NCI-H2196 (cell line): ENCODE results near the gene SMCHD1.
A peak's percentile ranks its signal among the peaks of the same experiment; 100 is the strongest.
"Not testable (repeated sequence)": the region's sequence is repeated elsewhere in the genome, so short reads cannot be mapped to it uniquely, and the experiment has no call there.

Experiments
- DNase-seq: peaks from one replicate; lab custom pipeline; 2025; ENCODE audit not compliant: unreplicated experiment; lab: John Stamatoyannopoulos, UW

The SMCHD1 gene

DNA sequence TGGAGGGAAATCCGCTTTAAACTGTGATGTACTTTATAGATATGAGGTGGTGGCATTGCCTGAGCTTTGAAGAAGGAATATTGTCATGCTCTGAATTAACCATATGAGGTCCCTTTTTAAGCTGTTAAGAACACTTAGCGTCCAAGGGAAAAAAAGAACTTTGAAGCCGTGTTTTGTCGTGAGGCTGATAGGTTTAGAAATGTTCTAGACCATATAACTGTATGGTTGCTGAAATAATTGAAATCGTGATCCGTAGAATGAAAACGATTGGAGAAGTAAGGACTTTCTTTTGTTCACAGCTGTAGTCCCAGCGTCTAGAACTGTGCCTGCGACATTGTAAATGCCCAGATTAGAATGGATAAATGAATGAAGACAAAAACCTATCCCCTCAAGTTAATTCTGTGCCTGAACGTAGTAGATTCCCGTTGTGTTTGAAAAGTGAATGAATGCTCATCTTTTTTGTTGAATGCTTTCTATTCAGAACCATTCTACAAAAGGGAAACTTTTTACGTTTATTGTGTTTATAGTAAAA, 1.5 kb downstream of the SMCHD1 start:
- DNase-seq = no peak

DNA sequence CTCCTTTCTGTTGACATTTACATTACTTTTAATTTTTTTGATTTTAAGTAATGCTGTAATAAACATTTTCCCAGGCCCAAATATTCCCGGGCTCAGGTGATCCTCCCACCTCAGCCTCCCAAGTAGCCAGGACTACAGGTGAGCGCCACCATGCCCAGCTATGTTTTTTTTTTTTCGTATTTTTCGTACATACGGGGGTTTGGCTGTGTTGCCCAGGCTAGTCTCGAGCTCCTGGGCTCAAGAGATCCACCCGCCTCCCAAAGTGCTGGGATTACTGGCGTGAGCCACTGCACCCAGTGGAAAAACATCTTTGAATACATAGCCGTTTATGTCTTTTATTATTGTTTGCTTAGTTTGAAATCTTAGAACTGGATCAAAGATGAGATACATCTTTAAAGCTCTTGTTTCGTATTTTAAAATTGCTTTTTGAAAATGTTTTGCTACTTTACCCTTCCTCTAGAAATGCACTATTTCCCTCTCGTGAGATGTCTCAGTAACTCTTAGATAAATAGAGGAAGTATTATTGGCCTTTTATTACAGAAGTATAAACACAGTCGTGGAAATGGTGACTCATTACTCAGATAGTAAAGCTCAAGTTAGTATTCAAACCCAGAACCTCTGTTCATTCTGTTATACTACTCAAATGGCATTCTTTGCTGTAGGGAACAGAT, 2.4 kb downstream of the SMCHD1 start:
- DNase-seq = peak; percentile 66

DNA sequence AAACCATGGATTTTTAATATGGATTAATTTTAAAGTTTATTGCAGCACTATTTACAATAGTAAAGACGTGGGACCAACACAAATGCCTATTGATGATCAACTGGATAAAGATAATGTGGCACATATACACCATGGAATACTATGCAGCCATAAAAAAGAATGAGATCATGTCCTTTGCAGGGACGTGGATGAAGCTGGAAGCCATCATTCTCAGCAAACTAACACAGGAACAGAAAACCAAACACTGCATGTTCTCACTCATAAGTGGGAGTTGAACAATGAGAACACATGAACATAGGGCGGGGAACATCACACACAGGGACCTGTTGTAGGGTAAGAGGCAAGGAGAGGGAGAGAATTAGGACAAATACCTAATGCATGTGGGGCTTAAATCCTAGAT, 5.3 kb downstream of the SMCHD1 start:
- DNase-seq = not testable (repeated sequence)

DNA sequence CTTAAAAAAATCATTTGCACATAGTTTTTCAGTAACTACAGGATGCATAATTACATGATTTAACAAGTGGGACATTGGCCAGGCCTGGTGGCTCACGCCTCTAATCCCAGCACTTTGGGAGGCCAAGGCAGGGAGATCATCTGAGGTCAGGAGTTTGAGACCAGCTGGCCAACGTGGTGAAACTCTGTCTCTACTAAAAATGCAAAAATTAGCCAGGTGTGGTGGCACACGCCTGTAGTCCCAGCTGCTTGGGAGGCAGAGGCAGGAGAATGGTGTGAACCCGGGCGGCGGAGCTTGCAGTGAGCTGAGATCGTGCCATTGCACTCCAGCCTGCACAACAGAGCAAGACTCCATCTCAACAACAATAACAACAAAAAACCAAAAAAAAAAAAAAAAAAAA, 6.8 kb downstream of the SMCHD1 start:
- DNase-seq = not testable (repeated sequence)

GRCh38 chr18:2662990-2663389, 7.5 kb downstream of the SMCHD1 start:
- DNase-seq = no peak

- DNase-seq = no peak
These were observed 16.9 kb downstream of the SMCHD1 start for GRCh38 chr18:2672410-2672809.

DNA sequence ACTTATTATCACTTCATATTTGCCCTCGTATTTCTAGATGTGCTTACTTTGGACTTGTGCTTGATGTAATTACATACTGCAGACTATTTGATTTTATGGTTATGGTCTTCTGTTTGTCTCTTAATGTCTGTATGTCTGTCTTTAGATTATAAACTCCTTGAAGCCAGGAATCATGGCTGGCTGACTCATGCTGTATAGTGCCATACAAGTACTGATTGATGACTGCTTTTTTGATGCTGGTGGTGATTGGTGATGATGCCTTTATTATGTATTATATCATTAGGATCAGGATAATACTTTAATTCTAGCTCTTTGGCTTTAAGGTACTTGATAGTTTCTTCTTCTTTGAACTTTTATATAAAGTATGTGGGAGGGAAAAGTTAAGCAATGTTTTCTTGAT, 17.3 kb downstream of the SMCHD1 start:
- no peak for DNase-seq

DNA sequence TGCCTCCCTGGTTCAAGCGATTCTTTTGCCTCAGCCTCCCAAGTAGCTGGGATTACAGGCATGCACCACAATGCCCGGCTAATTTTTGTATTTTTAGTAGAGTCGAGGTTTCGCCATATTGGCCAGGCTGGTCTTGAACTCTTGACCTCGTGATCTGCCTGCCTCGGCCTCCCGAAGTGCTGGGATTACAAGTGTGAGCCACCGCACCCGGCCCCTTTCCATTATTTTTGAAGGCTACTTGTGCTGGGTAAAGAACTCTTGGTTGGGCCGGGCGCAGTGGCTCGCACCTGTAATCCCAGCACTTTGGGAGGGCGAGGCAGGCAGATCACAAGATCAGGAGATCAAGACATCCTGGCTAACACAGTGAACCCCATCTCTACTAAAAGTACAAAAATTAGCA, 23.4 kb downstream of the SMCHD1 start:
- DNase-seq = not testable (repeated sequence)

DNA sequence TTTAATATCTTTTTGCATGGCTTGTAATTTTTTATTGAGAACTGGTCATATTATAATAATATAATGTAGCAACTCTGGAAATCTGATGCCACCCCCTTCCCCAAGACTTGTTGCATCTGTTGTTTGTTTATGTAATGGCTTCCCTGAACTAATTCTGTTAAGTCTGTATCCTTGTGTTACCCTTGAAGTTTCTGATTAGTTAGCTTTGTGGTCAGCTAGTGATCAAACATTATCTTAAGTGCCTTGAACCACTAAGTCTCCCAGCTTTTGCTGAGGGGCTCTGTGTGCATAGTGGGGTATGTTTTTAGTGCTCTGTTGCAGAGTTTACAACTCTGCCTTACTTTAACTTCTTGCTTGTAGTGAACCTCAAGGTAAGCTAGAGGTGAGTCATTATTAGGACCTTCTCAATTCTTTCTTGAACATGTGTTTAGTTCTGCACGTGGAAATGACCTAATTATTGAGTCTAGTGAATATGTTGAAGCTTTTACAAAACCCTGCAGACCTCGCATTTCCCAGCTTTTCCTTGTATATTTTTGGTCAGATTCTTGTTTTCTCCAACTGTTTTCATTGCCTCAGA, 24.8 kb downstream of the SMCHD1 start:
- no peak for DNase-seq

GRCh38 chr18:2681993-2682603, 26.6 kb downstream of the SMCHD1 start:
- DNase-seq = no peak

GRCh38 chr18:2683055-2683454, 27.5 kb downstream of the SMCHD1 start:
- no peak for DNase-seq

DNA sequence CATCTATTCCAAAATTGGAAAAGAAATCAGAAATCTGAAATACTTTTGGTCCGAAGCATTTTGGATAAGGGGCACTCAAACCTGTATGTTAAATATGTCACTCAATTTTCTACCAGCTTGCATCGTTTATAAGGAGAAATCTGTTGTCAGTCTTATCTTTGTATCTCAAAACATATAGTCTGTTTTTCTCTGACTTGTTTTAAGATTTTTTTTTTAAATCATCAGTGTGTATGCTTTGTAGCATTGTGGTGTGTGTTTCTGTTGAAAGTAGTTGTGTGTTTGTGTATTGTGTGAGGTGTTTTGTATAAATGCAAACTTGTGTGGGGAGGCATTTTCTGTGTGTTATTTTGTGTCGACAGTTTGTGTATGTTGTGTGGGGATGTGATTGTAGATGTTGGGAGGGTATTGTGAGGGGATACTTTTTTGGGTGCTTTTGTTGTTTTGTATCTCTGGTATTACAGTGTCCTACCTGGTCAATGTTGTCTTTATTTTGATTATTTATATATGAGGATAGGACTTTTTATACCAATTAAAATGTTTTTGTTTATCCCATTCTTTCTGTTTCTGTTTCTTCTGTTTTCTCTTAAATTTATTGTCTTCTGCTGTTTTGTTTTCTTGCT, 30.9 kb downstream of the SMCHD1 start:
- DNase-seq = no peak

DNA sequence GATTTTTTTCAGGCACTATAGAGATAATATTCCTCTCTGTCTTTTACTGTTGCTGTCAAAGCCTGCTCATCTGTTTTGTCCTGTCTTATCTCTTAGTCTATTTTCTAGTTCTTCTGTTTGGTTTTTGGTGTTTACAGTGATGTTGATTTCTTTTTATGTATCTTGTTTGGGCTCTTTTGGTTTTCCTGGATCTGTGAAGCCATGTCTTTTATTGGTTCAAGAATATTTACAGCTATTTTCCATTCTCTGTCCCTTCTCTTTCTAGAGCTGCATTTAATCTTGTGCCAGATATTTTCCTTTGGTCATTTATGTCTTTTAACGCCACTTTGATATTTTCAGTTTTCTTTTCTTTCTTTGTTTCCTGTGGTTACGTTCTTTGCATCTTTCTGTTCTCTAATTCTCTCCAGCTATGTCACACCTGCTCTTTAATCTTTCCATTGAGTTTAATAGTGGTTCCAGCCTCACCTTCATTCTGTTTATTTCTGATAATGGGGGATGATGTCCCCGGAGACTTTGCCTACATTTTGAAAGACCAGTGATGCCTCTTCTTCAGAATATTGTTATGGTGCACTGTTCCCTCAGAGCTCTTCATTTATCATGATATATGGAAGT, 32.0 kb downstream of the SMCHD1 start:
- no peak for DNase-seq

DNA sequence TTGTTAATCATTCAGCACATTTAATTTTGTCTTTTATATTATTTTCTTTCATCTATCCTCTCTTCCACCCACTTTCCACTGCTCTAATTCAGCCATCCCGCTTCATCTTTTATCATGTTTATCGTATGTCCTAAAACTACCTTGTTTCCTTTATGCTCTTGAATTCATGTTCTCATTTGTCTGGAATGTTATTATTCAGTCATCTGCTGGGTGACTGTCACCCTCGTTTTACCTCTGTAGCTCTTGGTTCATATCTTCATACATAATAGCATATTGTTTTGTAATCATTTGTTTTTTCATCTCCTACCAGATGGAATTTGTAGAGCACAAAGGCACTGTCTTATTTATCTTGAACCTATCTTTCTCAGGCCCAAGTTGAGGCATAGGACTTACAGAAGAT, 37.0 kb downstream of the SMCHD1 start:
- DNase-seq = no peak

DNA sequence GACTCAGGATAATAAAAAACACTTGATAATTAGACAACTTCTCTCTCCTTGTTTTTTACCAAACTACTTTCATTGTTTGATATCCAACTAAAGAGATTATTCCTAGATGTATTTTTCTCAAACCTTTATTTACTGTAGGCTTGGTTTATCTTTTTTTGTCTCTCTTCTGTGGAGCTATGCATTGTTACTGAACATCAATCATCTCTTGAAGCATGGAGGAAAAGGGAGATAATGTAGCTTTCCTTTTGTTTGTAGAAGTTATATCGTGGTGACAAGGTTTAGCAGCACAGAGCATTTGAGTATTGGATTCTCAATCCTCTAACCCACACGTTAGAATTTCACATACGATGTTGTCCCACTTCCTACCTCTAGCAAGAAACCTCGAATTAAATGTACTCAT, 41.7 kb downstream of the SMCHD1 start:
- DNase-seq = no peak

- no peak for DNase-seq
These were observed 43.5 kb downstream of the SMCHD1 start for GRCh38 chr18:2699001-2699400.

DNA sequence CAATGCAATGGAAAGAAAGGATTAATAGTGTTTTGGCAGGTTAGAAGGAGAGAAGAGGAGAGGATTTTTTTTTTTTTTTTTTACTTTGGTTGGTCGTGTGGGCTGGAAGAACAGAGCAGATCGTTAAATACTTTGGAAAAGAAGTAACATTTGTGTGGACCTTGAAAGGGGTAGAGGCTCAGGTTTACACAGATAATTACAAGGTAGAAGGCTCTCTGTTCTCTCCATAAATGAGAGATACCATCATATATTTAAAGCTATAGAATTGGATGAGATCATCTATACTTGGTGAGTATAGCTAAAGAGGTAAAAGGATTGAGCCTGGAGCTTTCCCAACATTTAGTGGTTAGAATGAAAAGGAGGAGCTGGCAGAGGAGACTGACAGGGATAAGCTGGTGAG, 49.0 kb downstream of the SMCHD1 start:
- no peak for DNase-seq

- DNase-seq = no peak
These were observed 51.4 kb downstream of the SMCHD1 start for GRCh38 chr18:2706903-2707302.

DNA sequence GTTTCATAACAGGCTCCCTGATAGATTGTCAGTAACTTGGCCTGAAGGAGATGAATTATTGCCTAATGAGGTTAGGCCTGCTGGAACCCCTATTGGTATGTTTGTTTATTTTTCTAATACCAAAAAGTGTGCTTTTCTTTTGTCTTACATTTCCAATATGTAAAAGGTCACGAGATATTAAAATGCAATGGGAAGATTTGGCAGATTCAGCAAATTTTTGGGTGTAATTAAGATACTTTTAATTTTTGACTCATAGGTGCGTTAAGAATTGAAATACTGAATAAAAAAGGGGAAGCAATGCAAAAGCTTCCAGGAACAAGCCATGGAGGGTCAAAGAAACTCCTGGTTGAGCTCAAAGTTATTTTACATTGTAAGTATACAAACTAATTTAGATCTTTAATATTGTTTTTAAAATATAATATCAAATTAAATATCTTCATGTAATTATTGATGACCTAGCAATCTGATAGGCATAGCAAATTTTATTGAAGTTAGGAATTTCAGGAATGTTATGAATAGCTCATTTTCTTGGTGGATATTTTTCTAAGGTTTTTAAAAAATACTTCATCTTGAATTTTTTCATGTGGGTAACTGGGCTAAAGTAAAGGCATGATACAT, 52.1 kb downstream of the SMCHD1 start:
- DNase-seq = no peak

- no peak for DNase-seq
These were observed 53.8 kb downstream of the SMCHD1 start for GRCh38 chr18:2709316-2709715.

DNA sequence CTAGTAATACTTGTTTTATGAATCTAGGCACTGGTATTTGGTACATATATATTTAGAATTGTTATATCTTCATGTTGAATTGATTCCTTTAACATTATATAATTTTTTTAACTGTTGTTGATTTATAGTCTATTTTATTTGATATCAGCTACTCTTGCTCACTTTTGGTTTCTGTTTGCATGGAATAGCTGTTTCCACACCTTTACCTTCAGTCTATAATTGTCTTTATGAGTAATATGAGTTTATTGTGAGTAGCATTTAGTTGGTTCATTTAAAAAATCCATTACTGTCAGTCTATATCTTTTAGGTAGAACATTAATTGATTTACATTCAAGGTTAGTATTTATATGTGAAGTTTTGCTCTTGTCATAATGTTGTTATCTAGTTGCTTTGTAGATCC, 58.6 kb downstream of the SMCHD1 start:
- no peak for DNase-seq
